ENCODE measurements around the gene HNRNPA3. TPM values are rescaled to one million over a fixed set of nuclear protein-coding genes. Genes with fewer than 3 reads are reported as not detected.

The HNRNPA3 gene
- total and polyA plus RNA-seq, 2 of the 13 experiments (the other 11 are each of a cell fraction or from before 2014, with no cell fraction given): 73.3 to 97.7 TPM

DNA sequence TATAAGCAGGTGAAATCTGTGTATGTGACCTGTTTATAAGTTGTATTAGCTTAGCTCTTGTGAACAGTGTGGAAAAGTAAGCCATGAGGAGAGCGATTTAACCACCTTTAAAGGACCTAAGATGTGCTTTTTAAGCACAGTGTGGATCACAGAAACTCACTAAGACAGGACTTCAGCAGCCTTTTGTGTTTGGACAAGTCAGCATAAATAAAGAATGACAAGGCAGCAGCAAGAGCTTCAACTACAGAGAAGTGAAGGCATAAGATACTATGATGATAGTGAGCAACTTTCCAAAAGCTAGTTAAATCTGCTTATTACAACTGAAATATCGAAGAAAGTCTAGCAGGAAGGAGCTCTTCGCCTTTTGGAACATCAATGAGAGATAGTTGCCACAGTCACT lies 8.9 kb downstream of the HNRNPA3 start (continued):
- TF ChIP-seq, protein P1, sequence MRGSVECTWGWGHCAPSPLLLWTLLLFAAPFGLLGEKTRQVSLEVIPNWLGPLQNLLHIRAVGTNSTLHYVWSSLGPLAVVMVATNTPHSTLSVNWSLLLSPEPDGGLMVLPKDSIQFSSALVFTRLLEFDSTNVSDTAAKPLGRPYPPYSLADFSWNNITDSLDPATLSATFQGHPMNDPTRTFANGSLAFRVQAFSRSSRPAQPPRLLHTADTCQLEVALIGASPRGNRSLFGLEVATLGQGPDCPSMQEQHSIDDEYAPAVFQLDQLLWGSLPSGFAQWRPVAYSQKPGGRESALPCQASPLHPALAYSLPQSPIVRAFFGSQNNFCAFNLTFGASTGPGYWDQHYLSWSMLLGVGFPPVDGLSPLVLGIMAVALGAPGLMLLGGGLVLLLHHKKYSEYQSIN (CRISPR knock-in tag; IDR thresholded peaks at IDR 0.05; ENCODE audit: borderline replicate concordance): no peak
- TF ChIP-seq, protein P2, sequence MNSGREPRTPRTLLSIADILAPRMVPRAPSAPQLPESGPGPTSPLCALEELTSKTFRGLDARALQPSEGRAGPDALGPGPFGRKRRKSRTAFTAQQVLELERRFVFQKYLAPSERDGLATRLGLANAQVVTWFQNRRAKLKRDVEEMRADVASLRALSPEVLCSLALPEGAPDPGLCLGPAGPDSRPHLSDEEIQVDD (CRISPR knock-in tag; IDR thresholded peaks at IDR 0.05; ENCODE audit: borderline replicate concordance): no peak
- no peak for TF ChIP-seq ZNF746 (CRISPR knock-in tag; IDR thresholded peaks at IDR 0.05)
- TF ChIP-seq, protein P3, sequence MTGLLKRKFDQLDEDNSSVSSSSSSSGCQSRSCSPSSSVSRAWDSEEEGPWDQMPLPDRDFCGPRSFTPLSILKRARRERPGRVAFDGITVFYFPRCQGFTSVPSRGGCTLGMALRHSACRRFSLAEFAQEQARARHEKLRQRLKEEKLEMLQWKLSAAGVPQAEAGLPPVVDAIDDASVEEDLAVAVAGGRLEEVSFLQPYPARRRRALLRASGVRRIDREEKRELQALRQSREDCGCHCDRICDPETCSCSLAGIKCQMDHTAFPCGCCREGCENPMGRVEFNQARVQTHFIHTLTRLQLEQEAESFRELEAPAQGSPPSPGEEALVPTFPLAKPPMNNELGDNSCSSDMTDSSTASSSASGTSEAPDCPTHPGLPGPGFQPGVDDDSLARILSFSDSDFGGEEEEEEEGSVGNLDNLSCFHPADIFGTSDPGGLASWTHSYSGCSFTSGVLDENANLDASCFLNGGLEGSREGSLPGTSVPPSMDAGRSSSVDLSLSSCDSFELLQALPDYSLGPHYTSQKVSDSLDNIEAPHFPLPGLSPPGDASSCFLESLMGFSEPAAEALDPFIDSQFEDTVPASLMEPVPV (CRISPR knock-in tag; IDR thresholded peaks at IDR 0.05): no peak
- no peak for TF ChIP-seq ETV5 (CRISPR knock-in tag; IDR thresholded peaks at IDR 0.05; ENCODE audit: borderline replicate concordance)
- peak in 1 of 2 experiments; percentile 66; a peak in 1 of 4 replicates for TF ChIP-seq POLR2A (IDR thresholded peaks at IDR 0.05; ENCODE audit: insufficient read depth in 1 of 2, low read depth in 2 of 2, low read length in 2 of 2)
- TF ChIP-seq, protein P4, sequence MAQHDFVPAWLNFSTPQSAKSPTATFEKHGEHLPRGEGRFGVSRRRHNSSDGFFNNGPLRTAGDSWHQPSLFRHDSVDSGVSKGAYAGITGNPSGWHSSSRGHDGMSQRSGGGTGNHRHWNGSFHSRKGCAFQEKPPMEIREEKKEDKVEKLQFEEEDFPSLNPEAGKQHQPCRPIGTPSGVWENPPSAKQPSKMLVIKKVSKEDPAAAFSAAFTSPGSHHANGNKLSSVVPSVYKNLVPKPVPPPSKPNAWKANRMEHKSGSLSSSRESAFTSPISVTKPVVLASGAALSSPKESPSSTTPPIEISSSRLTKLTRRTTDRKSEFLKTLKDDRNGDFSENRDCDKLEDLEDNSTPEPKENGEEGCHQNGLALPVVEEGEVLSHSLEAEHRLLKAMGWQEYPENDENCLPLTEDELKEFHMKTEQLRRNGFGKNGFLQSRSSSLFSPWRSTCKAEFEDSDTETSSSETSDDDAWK (CRISPR knock-in tag; IDR thresholded peaks at IDR 0.05): no peak
- TF ChIP-seq KLF12 (CRISPR knock-in tag; IDR thresholded peaks at IDR 0.05; ENCODE audit: borderline replicate concordance): no peak
- TF ChIP-seq, protein P5, sequence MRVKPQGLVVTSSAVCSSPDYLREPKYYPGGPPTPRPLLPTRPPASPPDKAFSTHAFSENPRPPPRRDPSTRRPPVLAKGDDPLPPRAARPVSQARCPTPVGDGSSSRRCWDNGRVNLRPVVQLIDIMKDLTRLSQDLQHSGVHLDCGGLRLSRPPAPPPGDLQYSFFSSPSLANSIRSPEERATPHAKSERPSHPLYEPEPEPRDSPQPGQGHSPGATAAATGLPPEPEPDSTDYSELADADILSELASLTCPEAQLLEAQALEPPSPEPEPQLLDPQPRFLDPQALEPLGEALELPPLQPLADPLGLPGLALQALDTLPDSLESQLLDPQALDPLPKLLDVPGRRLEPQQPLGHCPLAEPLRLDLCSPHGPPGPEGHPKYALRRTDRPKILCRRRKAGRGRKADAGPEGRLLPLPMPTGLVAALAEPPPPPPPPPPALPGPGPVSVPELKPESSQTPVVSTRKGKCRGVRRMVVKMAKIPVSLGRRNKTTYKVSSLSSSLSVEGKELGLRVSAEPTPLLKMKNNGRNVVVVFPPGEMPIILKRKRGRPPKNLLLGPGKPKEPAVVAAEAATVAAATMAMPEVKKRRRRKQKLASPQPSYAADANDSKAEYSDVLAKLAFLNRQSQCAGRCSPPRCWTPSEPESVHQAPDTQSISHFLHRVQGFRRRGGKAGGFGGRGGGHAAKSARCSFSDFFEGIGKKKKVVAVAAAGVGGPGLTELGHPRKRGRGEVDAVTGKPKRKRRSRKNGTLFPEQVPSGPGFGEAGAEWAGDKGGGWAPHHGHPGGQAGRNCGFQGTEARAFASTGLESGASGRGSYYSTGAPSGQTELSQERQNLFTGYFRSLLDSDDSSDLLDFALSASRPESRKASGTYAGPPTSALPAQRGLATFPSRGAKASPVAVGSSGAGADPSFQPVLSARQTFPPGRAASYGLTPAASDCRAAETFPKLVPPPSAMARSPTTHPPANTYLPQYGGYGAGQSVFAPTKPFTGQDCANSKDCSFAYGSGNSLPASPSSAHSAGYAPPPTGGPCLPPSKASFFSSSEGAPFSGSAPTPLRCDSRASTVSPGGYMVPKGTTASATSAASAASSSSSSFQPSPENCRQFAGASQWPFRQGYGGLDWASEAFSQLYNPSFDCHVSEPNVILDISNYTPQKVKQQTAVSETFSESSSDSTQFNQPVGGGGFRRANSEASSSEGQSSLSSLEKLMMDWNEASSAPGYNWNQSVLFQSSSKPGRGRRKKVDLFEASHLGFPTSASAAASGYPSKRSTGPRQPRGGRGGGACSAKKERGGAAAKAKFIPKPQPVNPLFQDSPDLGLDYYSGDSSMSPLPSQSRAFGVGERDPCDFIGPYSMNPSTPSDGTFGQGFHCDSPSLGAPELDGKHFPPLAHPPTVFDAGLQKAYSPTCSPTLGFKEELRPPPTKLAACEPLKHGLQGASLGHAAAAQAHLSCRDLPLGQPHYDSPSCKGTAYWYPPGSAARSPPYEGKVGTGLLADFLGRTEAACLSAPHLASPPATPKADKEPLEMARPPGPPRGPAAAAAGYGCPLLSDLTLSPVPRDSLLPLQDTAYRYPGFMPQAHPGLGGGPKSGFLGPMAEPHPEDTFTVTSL (CRISPR knock-in tag; IDR thresholded peaks at IDR 0.05; ENCODE audit: borderline replicate concordance): no peak
- TF ChIP-seq MAFK (conservative IDR thresholded peaks at IDR 0.05 in 1 of 2, IDR thresholded peaks at IDR 0.05 in 1 of 2; ENCODE audit: low read length in 2 of 2): peak; percentile 77 to 82
- 0 out of 2 replicates have a peak, but pooled peaks have one; percentile 24 for TF ChIP-seq RAD21 (CRISPR knock-in tag; IDR thresholded peaks at IDR 0.05)
- TF ChIP-seq CCDC6 (CRISPR knock-in tag; IDR thresholded peaks at IDR 0.05): 0 out of 2 replicates have a peak, but pooled peaks have one; percentile 15
- TF ChIP-seq, protein P6, sequence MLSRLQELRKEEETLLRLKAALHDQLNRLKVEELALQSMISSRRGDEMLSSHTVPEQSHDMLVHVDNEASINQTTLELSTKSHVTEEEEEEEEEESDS (CRISPR knock-in tag; IDR thresholded peaks at IDR 0.05; ENCODE audit: borderline replicate concordance): no peak
- no peak for TF ChIP-seq SIX4 (CRISPR knock-in tag; IDR thresholded peaks at IDR 0.05)
- no peak for TF ChIP-seq ZNF431 (CRISPR knock-in tag; IDR thresholded peaks at IDR 0.05; ENCODE audit: borderline replicate concordance, low read depth)
- TF ChIP-seq NAIF1 (CRISPR knock-in tag; IDR thresholded peaks at IDR 0.05; ENCODE audit: borderline replicate concordance): no peak
- no peak for TF ChIP-seq ZNF652 (CRISPR knock-in tag; IDR thresholded peaks at IDR 0.05; ENCODE audit: borderline replicate concordance, low read depth)
- TF ChIP-seq RBM22 (optimal IDR thresholded peaks at IDR 0.05; ENCODE audit: low read length): peak; percentile 90

Data from HepG2 (cell line).